H1 (cell line): ENCODE measurements around the gene SFMBT2. TPM values are rescaled to one million over a fixed set of nuclear protein-coding genes. Genes with fewer than 3 reads are reported as not detected.

Experiments used
- BACH1 ChIP-seq: IDR thresholded peaks from 2 replicates; pipeline ENCODE4 v1.6.1; 2012; ENCODE audit warnings: low read length, improper control_type of control experiment
- SIN3A ChIP-seq, 2 experiments: IDR thresholded peaks in 1 of 2; conservative IDR thresholded peaks in 1 of 2; 2 replicates each; pipeline ENCODE4 v1.6.1; 2011 to 2012; ENCODE audit warnings: low read length in 2 of 2, improper control_type of control experiment in 1 of 2, low read depth in 1 of 2, mild to moderate bottlenecking in 1 of 2
- polyA plus RNA-seq, 7 experiments: library from polyadenylated mRNA; depleted of rRNA in 3 of 7; stranded (reverse) in 5 of 7; unstranded in 2 of 7; fragments of >200 nt in 5 of 7; fragments of 200-250 nt in 2 of 7; gene quantifications; 1 replicate in 5 of 7; 2 replicates in 1 of 7; 4 replicates in 1 of 7; pipeline versions ENCODE4 v1.2.1 to v1.2.3, GENCODE V29; 2011 to 2013; ENCODE audit warnings: missing spikeins in 2 of 7, mixed read lengths in 2 of 7
- total RNA-seq: library from RNA; stranded (reverse); fragmentation: NEBNext Ultra II Directional; extraction: Animal tissue kit (Norgen Biotek cat#: 25700); gene quantifications from 2 replicates; pipeline ENCODE4 v1.2.1, GENCODE V29; 2021

The SFMBT2 gene
- total and polyA plus RNA-seq, 2 of the 8 experiments (the other 6 are each of a cell fraction or from before 2014, with no cell fraction given), result 2.9 to 11.0 TPM

GRCh38 chr10:7251696-7252465 is 159.0 kb downstream of the SFMBT2 start (continued):
- no peak for TF ChIP-seq SIN3A (conservative IDR thresholded peaks at IDR 0.05 in 1 of 2, IDR thresholded peaks at IDR 0.05 in 1 of 2; ENCODE audit: low read depth in 1 of 2, low read length in 2 of 2)
- TF ChIP-seq BACH1, result no peak
